KMS-11 (cell line): ENCODE measurements around the gene LMCD1.
A peak's percentile ranks its signal among the peaks of the same experiment; 100 is the strongest.

Source experiments
- H2AFZ ChIP-seq: fragments of 200-600 bp; sonication (generic); 2 replicates; pipeline ENCODE4 v1.6.1; 2016; ENCODE audit warnings: antibody characterized with exemption, mixed run types, low read depth
- H3K27ac ChIP-seq: fragments of 200-600 bp; sonication (generic); 2 replicates; pipeline ENCODE4 v1.6.1; 2016; ENCODE audit warnings: mild to moderate bottlenecking, mixed run types
- H3K27me3 ChIP-seq: fragments of 200-600 bp; sonication (generic); 2 replicates; pipeline ENCODE4 v1.6.1; 2017; ENCODE audit warnings: mild to moderate bottlenecking, low read depth, mixed run types, moderate library complexity; ENCODE audit not compliant: insufficient read depth
- H3K36me3 ChIP-seq: fragments of 200-600 bp; sonication (generic); 2 replicates; pipeline ENCODE4 v1.6.1; 2017; ENCODE audit warnings: mild to moderate bottlenecking, mixed run types; ENCODE audit not compliant: insufficient read depth
- H3K4me1 ChIP-seq: fragments of 200-600 bp; sonication (generic); 2 replicates; pipeline ENCODE4 v1.6.1; 2016; ENCODE audit warnings: mild to moderate bottlenecking, low read depth, mixed run types; ENCODE audit not compliant: poor library complexity, severe bottlenecking
- H3K4me2 ChIP-seq: fragments of 200-600 bp; sonication (generic); 2 replicates; pipeline ENCODE4 v1.7.0; 2016; ENCODE audit warnings: mild to moderate bottlenecking, mixed run types
- H3K4me3 ChIP-seq: fragments of 200-600 bp; sonication (generic); IDR thresholded peaks from 2 replicates; pipeline ENCODE4 v1.6.1; 2017; ENCODE audit warnings: low read depth, low read length, mixed read lengths; ENCODE audit not compliant: insufficient read depth
- H3K79me2 ChIP-seq: fragments of 200-600 bp; sonication (generic); 2 replicates; pipeline ENCODE4 v1.6.1; 2016; ENCODE audit warnings: low read depth, mixed run types; ENCODE audit not compliant: insufficient read depth
- H3K9ac ChIP-seq: fragments of 200-600 bp; sonication (generic); 2 replicates; pipeline ENCODE4 v1.6.1; 2016; ENCODE audit warnings: mild to moderate bottlenecking, mixed run types
- H4K20me1 ChIP-seq: fragments of 200-600 bp; sonication (generic); 2 replicates; pipeline ENCODE4 v1.6.1; 2016; ENCODE audit warnings: mild to moderate bottlenecking, mixed run types; ENCODE audit not compliant: insufficient read depth
- CTCF ChIP-seq: fragments of 200-600 bp; sonication (generic); conservative IDR thresholded peaks from 2 replicates; pipeline ENCODE4 v1.6.1; 2017; ENCODE audit warnings: low read depth, mild to moderate bottlenecking, antibody characterized with exemption, low read length, moderate library complexity, mixed read lengths

Gene LMCD1

GRCh38 chr3:8576436-8576835, 74.8 kb downstream of the LMCD1 start:
- Histone ChIP-seq H3K27me3 (no peaks in the 10 kb centered on the region), H4K20me1 (no peaks in the 10 kb centered on the region), H3K4me1 (peaks cover 42% of the 10 kb centered on the region), H3K4me3 (no peak overlapping the region), H3K79me2 (no peaks in the 10 kb centered on the region), H3K36me3 (no peaks in the 10 kb centered on the region), H3K27ac (no peak overlapping the region), H3K4me2 (no peak overlapping the region), H2AFZ (no peak overlapping the region), H3K9ac (no peak overlapping the region)
- TF ChIP-seq CTCF, result no peak

GRCh38 chr3:8576841-8577571, 75.4 kb downstream of the LMCD1 start:
- Histone ChIP-seq H3K36me3 (no peaks in the 10 kb centered on the region), H3K9ac (no peak overlapping the region), H4K20me1 (no peaks in the 10 kb centered on the region), H3K4me3 (no peak overlapping the region), H3K79me2 (no peaks in the 10 kb centered on the region), H3K27ac (no peak overlapping the region), H3K27me3 (no peaks in the 10 kb centered on the region), H2AFZ (no peak overlapping the region), H3K4me2 (no peak overlapping the region), H3K4me1 (peaks cover 42% of the 10 kb centered on the region)
- no peak for TF ChIP-seq CTCF

GRCh38 chr3:8578282-8578681, 76.7 kb downstream of the LMCD1 start:
- H4K20me1 ChIP-seq, result no peaks in the 10 kb centered on the region
- H3K27me3 ChIP-seq, result no peaks in the 10 kb centered on the region
- no peaks in the 10 kb centered on the region for H3K36me3 ChIP-seq

GRCh38 chr3:8579096-8579495, 77.5 kb downstream of the LMCD1 start:
- no peaks in the 10 kb centered on the region for H3K79me2 ChIP-seq
- peak overlapping the region; percentile 65; the same call in 1 of the 2 replicates for H2AFZ ChIP-seq
- no peak for TF ChIP-seq CTCF
- no peaks in the 10 kb centered on the region for H4K20me1 ChIP-seq
- H3K4me1 ChIP-seq, result peaks cover 33% of the 10 kb centered on the region
- peak overlapping the region; percentile 5; the same call in 1 of the 2 replicates for H3K9ac ChIP-seq
- H3K27me3 ChIP-seq, result no peaks in the 10 kb centered on the region
- peak overlapping the region; percentile 84 for H3K27ac ChIP-seq
- peak overlapping the region; percentile 70; the same call in 1 of the 2 replicates for H3K4me2 ChIP-seq
- H3K4me3 ChIP-seq, result no peak overlapping the region
- no peaks in the 10 kb centered on the region for H3K36me3 ChIP-seq

More at GRCh38 chr3:8578282-8578681, 76.7 kb downstream of the LMCD1 start:
- Histone ChIP-seq H2AFZ (peak overlapping the region; percentile 65; the same call in 1 of the 2 replicates), H3K4me3 (no peak overlapping the region), H3K9ac (peak overlapping the region; percentile 5; the same call in 1 of the 2 replicates), H3K4me1 (peaks cover 41% of the 10 kb centered on the region), H3K27ac (peak overlapping the region; percentile 84), H3K4me2 (peak overlapping the region; percentile 70; the same call in 1 of the 2 replicates), H3K79me2 (no peaks in the 10 kb centered on the region)
- no peak for TF ChIP-seq CTCF
